GM19328 (cell line): ENCODE data around the gene BMERB1.
"Not testable (repeated sequence)": the region's sequence is repeated elsewhere in the genome, so short reads cannot be mapped to it uniquely, and the experiment has no call there.

ENCODE experiments used
- ATAC-seq: cut with Tn5 transposase; IDR thresholded peaks from one replicate; pipeline ENCODE4 v1.9.1; 2021; ENCODE audit warnings: mild to moderate bottlenecking, moderate library complexity; ENCODE audit not compliant: unreplicated experiment

The BMERB1 gene

DNA sequence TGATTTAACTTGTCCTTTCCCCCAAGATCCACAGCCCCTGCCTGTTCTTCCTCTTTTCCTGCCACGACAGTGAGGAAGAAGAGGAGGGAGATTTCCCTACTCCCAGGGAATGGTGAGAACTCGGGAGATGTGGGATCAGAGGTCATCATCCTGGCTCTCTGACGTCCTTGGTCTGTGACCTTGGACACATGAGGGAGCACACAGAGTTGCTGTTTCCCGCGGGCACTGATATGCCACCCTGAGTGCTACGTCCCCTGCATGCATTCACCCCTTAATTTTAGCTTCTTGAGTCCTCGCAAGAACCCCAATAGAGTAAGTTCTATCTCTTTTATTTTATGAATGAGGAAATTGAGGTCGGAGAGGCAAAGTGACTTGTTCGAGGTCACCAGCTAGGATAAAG, 85.4 kb downstream of the BMERB1 start:
- ATAC-seq, result no peak

DNA sequence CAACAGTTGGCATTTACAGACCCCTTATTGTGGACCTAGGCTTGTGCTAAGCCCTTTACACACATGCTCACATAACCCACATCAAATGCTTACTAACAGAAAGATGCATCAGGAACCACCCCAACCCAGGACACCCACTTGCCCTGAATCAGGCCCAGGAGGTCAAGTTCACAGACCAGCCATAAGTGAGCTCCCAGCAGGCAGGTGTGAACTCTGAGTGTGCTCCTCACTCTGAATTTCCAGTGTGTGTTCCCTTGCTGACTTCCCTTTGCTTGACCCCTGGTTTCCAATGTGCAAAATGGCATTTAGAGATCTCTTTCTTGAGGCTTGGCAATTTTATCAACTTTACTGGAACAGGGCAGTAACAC, 87.0 kb downstream of the BMERB1 start:
- no peak for ATAC-seq

GRCh38 chr16:15521758-15522509, 87.5 kb downstream of the BMERB1 start:
- no peak for ATAC-seq

GRCh38 chr16:15523092-15523541, 88.7 kb downstream of the BMERB1 start:
- ATAC-seq, result no peak

GRCh38 chr16:15523939-15524338, 89.6 kb downstream of the BMERB1 start:
- no peak for ATAC-seq

DNA sequence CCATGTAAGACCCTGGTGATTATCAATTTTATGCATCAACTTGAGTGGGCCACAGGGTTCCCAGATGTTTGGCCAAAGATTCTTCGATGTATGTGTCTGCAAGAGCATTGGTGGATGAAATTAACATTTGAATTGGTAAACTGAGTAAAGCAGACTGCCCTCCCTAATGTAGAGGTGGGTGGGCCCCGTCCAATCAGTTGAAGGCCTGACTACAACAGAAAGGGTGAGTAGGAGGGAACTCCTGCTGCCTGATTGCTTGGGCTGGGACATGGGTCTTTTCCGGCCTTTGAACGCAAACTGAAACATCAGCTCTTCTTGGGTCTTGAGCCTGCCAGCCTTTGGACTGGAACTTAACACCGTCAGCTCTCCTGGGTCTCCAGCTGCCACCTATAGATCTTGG, 90.6 kb downstream of the BMERB1 start:
- ATAC-seq, result no peak

DNA sequence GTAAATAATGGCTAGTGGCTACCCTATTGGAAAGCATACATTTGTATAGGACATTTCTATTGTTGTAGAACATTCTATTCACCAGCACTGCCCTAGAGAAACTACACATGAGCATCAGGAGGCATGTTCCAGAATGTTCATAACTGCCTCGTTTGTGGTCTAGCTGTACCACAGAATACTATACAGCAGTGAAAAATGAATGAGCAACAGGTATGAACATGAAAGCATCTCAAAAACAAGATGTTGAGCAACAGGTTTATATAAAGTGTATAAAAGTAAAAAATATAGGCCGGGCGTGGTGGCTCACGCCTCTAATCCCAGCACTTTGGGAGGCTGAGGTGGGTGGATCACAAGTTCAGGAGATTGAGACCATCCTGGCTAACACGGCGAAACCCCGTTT, 91.7 kb downstream of the BMERB1 start:
- no peak for ATAC-seq

DNA sequence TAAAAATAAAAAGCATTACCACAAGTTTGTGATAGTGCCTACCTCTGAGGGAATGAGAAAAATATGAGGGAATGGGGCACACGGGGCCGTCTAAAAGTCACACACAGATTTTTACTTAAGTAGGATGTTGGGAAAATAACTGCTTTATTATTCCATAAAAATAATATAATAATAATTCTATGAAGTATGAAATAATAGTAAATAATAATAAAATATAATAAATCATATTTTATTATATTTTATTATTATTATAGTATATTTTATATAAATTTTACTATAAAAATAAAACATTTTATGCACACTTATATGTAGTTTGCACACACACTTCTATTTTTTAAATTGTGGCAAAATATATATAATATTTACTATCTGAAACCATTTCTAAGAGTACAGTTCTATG, 92.3 kb downstream of the BMERB1 start:
- no peak for ATAC-seq

- no peak for ATAC-seq
Measured at GRCh38 chr16:15529673-15530072, 95.3 kb downstream of the BMERB1 start.

DNA sequence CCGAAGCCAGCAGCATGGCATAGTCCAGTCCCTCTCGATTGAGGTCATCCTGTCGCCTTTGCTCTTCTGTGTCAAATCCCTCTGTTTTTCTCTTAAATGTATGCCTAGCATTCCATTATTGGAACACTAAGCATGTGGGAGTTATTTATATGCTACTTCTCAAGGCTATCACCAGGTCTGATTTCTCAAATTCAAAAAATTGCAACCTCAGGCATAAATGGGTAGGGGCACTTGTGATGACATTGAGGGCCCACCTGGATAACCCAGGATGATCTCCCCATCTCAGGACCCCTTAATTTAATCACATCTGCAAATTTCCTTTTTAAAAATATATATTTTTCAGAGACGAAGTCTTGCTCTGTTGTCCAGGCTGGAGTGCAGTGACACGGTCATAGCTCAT, 95.7 kb downstream of the BMERB1 start:
- ATAC-seq, result no peak

- no peak for ATAC-seq
Measured at GRCh38 chr16:15532825-15533224, 98.4 kb downstream of the BMERB1 start.

DNA sequence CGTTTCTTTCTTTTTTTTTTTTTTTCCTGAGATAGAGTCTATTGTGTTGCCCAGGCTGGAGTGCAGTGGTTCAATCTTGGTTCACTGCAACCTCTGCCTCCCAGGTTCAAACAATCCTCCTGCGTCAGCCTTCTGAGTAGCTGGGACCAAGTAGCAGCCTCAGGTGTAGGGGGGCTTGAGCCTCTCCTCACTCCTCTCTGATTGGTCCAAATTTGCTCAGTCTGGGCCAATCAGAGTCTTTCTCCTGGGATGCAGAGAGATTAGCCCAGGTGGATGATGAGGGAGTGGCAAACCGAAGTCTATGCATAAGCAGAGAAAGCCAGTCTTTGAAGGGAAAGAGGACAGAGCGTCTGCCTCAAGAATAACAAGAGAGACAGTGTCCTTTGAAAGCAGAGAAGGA, 99.0 kb downstream of the BMERB1 start:
- no peak for ATAC-seq

DNA sequence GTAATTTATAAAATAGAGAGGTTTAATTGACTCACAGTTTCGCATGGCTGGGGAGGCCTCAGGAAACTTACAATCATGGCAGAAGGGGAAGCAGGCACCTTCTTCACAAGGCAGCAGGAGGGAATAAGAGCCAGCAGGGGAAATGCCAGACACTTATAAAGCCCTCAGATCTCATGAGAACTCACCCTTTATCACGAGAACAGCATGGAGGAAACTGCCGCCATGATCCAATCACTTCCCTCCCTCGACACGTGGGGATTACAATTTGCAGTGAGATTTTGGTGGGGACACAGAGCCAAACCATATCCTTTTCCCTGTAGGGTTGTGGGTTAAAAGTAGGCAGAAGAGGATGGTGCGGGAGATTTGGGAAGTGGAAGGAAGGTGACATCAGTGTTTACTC, 101.4 kb downstream of the BMERB1 start:
- no peak for ATAC-seq

DNA sequence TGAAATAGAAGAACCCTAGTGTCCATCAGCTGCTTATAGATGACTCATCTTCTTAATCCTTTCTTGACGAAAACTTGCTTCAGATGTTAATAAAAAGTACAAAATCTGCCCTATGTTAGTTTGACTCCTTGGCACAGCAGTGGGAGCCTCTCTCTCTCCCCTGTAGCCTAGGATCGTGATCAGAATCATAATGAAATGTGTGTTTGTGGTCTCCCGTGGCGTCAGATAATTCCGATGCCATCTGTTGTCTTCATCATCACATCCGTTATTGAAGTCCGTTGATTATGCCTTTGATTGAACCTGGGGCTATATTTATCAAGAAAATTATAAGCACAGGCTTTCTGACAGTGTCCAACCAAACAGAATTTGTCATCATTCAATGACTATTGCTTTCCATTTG, 102.5 kb downstream of the BMERB1 start:
- no peak for ATAC-seq

GRCh38 chr16:15538507-15538906, 104.1 kb downstream of the BMERB1 start:
- ATAC-seq, result no peak

DNA sequence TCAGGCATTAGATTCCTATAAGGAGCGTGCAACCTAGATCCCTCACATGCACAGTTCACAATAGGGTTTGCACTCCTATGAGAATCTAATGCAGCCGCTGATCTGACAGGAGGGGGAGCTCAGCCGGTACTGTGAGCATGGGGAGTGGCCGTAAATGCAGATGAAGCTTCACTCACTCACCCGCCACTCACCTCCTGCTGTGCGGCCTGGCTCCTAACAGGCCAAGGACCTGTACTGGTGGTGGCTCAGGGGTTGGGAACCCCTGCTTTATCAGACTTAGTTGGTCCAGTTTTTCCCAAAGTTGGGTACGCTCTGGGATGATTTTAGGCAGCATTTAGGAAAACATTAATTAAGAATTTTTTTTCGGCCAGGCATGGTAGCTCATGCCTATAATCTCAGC, 104.8 kb downstream of the BMERB1 start:
- no peak for ATAC-seq

- ATAC-seq, result no peak
Measured at GRCh38 chr16:15542261-15542660, 107.9 kb downstream of the BMERB1 start.

DNA sequence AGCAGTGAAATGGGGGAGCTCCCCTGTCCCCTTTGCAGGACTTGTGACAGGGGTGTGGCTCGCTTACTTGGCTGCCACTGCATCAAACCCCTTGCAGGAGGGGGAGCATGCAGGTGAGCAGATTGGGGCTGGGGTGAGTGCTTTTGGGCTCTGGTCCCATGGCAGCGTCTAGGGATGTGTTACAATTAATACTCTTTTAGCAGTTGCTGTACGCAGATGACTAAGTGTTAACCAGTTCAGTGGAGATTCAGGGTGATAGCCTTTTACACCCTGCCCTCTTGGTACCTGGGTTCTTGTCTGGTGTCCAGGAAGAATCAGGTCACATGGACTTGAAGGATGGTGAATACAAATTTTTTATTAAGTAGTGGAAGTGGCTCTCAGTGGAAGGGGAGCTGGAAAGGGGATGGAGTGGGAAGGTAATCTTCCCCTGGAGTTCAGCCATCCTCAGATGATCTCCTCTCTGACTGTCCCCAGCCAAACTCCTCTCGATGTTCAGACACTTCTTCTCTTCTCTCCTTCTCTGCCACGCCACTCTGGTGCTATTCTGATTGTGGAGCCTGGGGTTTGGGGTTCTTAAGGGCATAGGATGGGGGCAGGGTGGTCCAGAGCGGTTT, 108.5 kb downstream of the BMERB1 start:
- no peak for ATAC-seq

DNA sequence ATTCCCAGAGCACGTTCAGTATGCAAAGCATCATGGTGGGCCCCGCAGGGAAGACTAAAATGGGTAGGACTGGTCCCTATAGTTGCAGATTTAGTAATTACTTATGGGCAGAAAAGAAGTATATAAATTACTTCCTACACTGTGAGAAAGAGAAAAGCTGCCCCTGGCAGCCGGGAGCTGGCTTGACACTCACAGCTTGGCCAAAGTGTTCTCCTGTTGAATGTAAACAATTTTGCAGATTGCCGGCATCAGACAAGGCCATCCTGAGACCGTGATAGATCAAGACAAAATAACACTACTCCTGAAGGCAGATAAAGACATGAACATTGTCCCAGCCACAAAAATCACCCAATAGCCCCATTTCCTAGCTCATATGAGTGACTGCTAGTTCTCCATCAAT, 110.0 kb downstream of the BMERB1 start:
- ATAC-seq, result no peak

GRCh38 chr16:15545544-15545943, 111.2 kb downstream of the BMERB1 start:
- no peak for ATAC-seq

DNA sequence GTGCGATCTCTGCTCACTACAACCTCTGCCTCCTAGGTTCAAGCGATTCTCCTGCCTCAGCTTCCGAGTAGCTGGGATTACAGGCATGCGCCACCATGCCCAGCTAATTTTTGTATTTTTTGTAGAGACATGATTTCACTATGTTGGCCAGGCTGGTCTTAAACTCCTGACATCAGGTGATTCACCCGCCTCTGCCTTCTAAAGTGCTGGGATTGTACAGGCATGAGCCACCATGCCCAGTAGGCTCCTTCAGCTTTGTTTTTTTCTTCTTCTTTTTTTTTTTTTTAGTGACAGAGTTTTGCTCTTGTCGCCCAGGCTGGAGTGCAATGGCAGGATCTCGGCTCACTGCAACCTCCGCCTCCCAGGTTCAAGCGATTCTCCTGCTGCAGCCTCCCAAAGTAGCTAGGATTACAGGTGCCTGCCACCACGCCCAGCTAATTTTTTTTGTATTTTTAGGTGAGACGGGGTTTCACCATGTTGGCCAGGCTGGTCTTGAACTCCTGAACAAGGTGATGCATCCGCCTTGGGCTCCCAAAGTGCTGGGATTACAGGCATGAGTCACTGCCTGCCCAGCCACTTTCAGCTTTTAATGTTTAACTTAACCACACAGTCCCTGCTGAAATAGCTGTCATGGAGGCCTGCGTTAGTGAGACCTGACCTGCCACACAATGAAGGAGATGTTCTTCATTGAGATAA, 112.8 kb downstream of the BMERB1 start:
- not testable (repeated sequence) for ATAC-seq

DNA sequence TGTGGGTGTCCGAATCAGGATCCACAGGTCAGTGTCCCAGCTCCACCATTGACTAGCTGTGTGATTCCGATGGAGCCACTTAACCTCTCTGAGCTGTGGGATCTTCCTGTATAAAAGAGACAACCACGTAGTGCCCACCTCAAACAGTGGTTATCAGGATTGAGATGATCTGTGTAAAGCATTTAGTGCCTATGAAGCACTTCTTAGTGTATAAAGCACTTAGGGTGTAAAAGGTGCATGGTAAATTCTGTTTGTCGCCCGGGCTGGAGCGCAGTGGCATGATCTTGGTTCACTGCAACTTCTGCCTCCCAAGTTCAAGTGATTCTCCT, 113.3 kb downstream of the BMERB1 start:
- no peak for ATAC-seq
